GM19328 (cell line): Measurements from ENCODE around the gene ABCA13.
"Not testable (repeated sequence)": the region's sequence is repeated elsewhere in the genome, so short reads cannot be mapped to it uniquely, and the experiment has no call there.

ENCODE experiments used
- ATAC-seq: cut with Tn5 transposase; IDR thresholded peaks from one replicate; pipeline ENCODE4 v1.9.1; 2021; ENCODE audit warnings: mild to moderate bottlenecking, moderate library complexity; ENCODE audit not compliant: unreplicated experiment

Gene ABCA13

GRCh38 chr7:48171202-48171601 lies at the start of gene ABCA13:
Gene ABCA13 (plus strand): TSS chr7:48171458. CDS start chr7:48171484, 26 bp downstream.
- ATAC-seq = no peak

GRCh38 chr7:48126037-48126436 lies 45.2 kb upstream of the ABCA13 start:
- no peak for ATAC-seq

GRCh38 chr7:48130658-48131108 lies 40.6 kb upstream of the ABCA13 start:
- ATAC-seq = no peak

GRCh38 chr7:48132792-48133191 lies 38.5 kb upstream of the ABCA13 start:
- no peak for ATAC-seq

- no peak for ATAC-seq
Measured at GRCh38 chr7:48139459-48139858, 31.8 kb upstream of the ABCA13 start.

- ATAC-seq = no peak
Measured at GRCh38 chr7:48140001-48140681, 31.1 kb upstream of the ABCA13 start.

GRCh38 chr7:48141521-48141920 lies 29.7 kb upstream of the ABCA13 start:
- no peak for ATAC-seq

- no peak for ATAC-seq
Measured at GRCh38 chr7:48144291-48144768, 26.9 kb upstream of the ABCA13 start.

- no peak for ATAC-seq
Measured at GRCh38 chr7:48147078-48147591, 24.1 kb upstream of the ABCA13 start.

- not testable (repeated sequence) for ATAC-seq
Measured at GRCh38 chr7:48147690-48148089, 23.6 kb upstream of the ABCA13 start.

GRCh38 chr7:48148311-48148710 lies 22.9 kb upstream of the ABCA13 start:
- no peak for ATAC-seq

GRCh38 chr7:48149058-48149457 lies 22.2 kb upstream of the ABCA13 start:
- ATAC-seq = no peak

GRCh38 chr7:48150086-48150485 lies 21.2 kb upstream of the ABCA13 start:
- ATAC-seq = no peak

- no peak for ATAC-seq
Measured at GRCh38 chr7:48154792-48155413, 16.4 kb upstream of the ABCA13 start.

- no peak for ATAC-seq
Measured at GRCh38 chr7:48158404-48158803, 12.9 kb upstream of the ABCA13 start.

- ATAC-seq = no peak
Measured at GRCh38 chr7:48161407-48162125, 9.7 kb upstream of the ABCA13 start.

GRCh38 chr7:48165157-48165556 lies 6.1 kb upstream of the ABCA13 start:
- no peak for ATAC-seq

GRCh38 chr7:48168159-48168558 lies 3.1 kb upstream of the ABCA13 start:
- no peak for ATAC-seq

GRCh38 chr7:48170506-48170905 lies 752 bp upstream of the ABCA13 start:
- ATAC-seq = no peak

GRCh38 chr7:48173313-48173712 lies 2.1 kb downstream of the ABCA13 start:
- ATAC-seq = no peak

GRCh38 chr7:48173756-48174382 lies 2.6 kb downstream of the ABCA13 start:
- ATAC-seq = no peak
